ENCODE results near the gene NGEF. TPM values are rescaled to one million over a fixed set of nuclear protein-coding genes. Genes with fewer than 3 reads are reported as not detected.
"Not testable (repeated sequence)": the region's sequence is repeated elsewhere in the genome, so short reads cannot be mapped to it uniquely, and the experiment has no call there.

The NGEF gene
- total RNA-seq, 2 donors from 2014 or later = 0.88 to 5.3 TPM

- DNase-seq (ENCODE audit: low spot score) = no peak
- intact Hi-C loops (cut with DNase I) = loop anchor here in 1 of 2 donors (10.0 kb wide), 1 partner anchor 164 kb away; the partner anchor contains the start of gene NEU2
Observed at GRCh38 chr2:232870766-232871371, 142.2 kb downstream of the NGEF start.

GRCh38 chr2:232870018-232870765, 142.9 kb downstream of the NGEF start, which contains the start of gene SNORC:
TSS of gene SNORC (plus strand) at chr2:232870264. CDS start at chr2:232870342, 78 bp downstream.
- intact Hi-C loops (cut with DNase I) = loop anchor here in 1 of 2 donors (10.0 kb wide), 1 partner anchor 165 kb away; the partner anchor contains the start of gene NEU2
- no peak for DNase-seq (ENCODE audit: low spot score)

- intact Hi-C loops (cut with DNase I) = loop anchor here in 1 of 2 donors (10.0 kb wide), 1 partner anchor 165 kb away; the partner anchor contains the start of gene NEU2
Observed at GRCh38 chr2:232869138-232870017, 143.7 kb downstream of the NGEF start.

GRCh38 chr2:232866104-232866503, 147.0 kb downstream of the NGEF start:
- DNase-seq (ENCODE audit: low spot score) = no peak
- intact Hi-C loops (cut with DNase I) = no loop called here

More at GRCh38 chr2:232869138-232870017, 143.7 kb downstream of the NGEF start:
- no peak for DNase-seq (ENCODE audit: low spot score)

GRCh38 chr2:232865165-232865564, 147.9 kb downstream of the NGEF start:
- DNase-seq (ENCODE audit: low spot score) = no peak
- intact Hi-C loops (cut with DNase I) = no loop called here

GRCh38 chr2:232863996-232864395, 149.1 kb downstream of the NGEF start:
- DNase-seq (ENCODE audit: low spot score) = no peak
- intact Hi-C loops (cut with DNase I) = no loop called here

GRCh38 chr2:232861353-232861752, 151.7 kb downstream of the NGEF start:
- intact Hi-C loops (cut with DNase I) = no loop called here
- DNase-seq (ENCODE audit: low spot score) = no peak

- intact Hi-C loops (cut with DNase I) = no loop called here
- no peak for DNase-seq (ENCODE audit: low spot score)
Observed at GRCh38 chr2:232860593-232861241, 152.3 kb downstream of the NGEF start.

- DNase-seq (ENCODE audit: low spot score) = no peak
- intact Hi-C loops (cut with DNase I) = loop anchor here in 1 of 2 donors (5.0 kb wide), 1 partner anchor 393 kb away; the partner anchor contains the start of gene ATG16L1
Observed at GRCh38 chr2:232859385-232859916, 153.6 kb downstream of the NGEF start.

GRCh38 chr2:232857158-232857563, 155.9 kb downstream of the NGEF start:
- DNase-seq (ENCODE audit: low spot score) = no peak
- intact Hi-C loops (cut with DNase I) = loop anchor here in 1 of 2 donors (5.0 kb wide), 1 partner anchor 395 kb away; the partner anchor contains the start of gene ATG16L1

- intact Hi-C loops (cut with DNase I) = loop anchor here in 1 of 2 donors (5.0 kb wide), 1 partner anchor 398 kb away; the partner anchor contains the start of gene ATG16L1
- no peak for DNase-seq (ENCODE audit: low spot score)
Observed at GRCh38 chr2:232854082-232854481, 159.0 kb downstream of the NGEF start.

- no peak for DNase-seq (ENCODE audit: low spot score)
- intact Hi-C loops (cut with DNase I) = loop anchor here in 1 of 2 donors (5.0 kb wide), 1 partner anchor 400 kb away; the partner anchor contains the start of gene ATG16L1
Observed at GRCh38 chr2:232852676-232853075, 160.4 kb downstream of the NGEF start.

GRCh38 chr2:232852081-232852480, 161.0 kb downstream of the NGEF start:
- DNase-seq (ENCODE audit: low spot score) = not testable (repeated sequence)
- intact Hi-C loops (cut with DNase I) = loop anchor here in 1 of 2 donors (5.0 kb wide), 1 partner anchor 400 kb away; the partner anchor contains the start of gene ATG16L1

GRCh38 chr2:232850039-232850438, 163.0 kb downstream of the NGEF start:
- intact Hi-C loops (cut with DNase I) = loop anchor here in 1 of 2 donors (5.0 kb wide), 1 partner anchor 402 kb away; the partner anchor contains the start of gene ATG16L1
- DNase-seq (ENCODE audit: low spot score) = no peak

GRCh38 chr2:232846055-232846454, 167.0 kb downstream of the NGEF start:
- no peak for DNase-seq (ENCODE audit: low spot score)
- intact Hi-C loops (cut with DNase I) = no loop called here

- no peak for DNase-seq (ENCODE audit: low spot score)
- intact Hi-C loops (cut with DNase I) = no loop called here
Observed at GRCh38 chr2:232843834-232844233, 169.2 kb downstream of the NGEF start.

GRCh38 chr2:232842689-232843088, 170.4 kb downstream of the NGEF start:
- no peak for DNase-seq (ENCODE audit: low spot score)
- intact Hi-C loops (cut with DNase I) = no loop called here

GRCh38 chr2:232839411-232840079, 173.5 kb downstream of the NGEF start:
- no peak for DNase-seq (ENCODE audit: low spot score)
- intact Hi-C loops (cut with DNase I) = no loop called here
